ENCODE measurements around the gene TSPAN17. TPM values are rescaled to one million over a fixed set of nuclear protein-coding genes. Genes with fewer than 3 reads are reported as not detected.

TSPAN17 gene
- total and polyA plus RNA-seq, 9 of the 15 experiments (the other 6 are each of a cell fraction or from before 2014, with no cell fraction given), result 0.73 to 58.3 (median 34.5) TPM

- 0 out of 2 replicates have a peak, but pooled peaks have one; percentile 13 for TF ChIP-seq TRIM25 (IDR thresholded peaks at IDR 0.05; ENCODE audit: borderline replicate concordance)
- TF ChIP-seq MAFF (IDR thresholded peaks at IDR 0.05; ENCODE audit: low read length), result no peak
- no peak for TF ChIP-seq PPARD (CRISPR knock-in tag; IDR thresholded peaks at IDR 0.05)
- no peak for TF ChIP-seq HDAC8 (tag; IDR thresholded peaks at IDR 0.05)
- TF ChIP-seq ZNF778 (CRISPR knock-in tag; IDR thresholded peaks at IDR 0.05), result no peak
- no peak for TF ChIP-seq PYGO2 (tag; IDR thresholded peaks at IDR 0.05)
- TF ChIP-seq CCNT2 (IDR thresholded peaks at IDR 0.05; ENCODE audit: borderline replicate concordance, extremely low read depth, insufficient read length, low read depth, low read length), result no peak
- TF ChIP-seq NR2C1 (IDR thresholded peaks at IDR 0.05), result no peak
- no peak for TF ChIP-seq NR2C1 (tag; IDR thresholded peaks at IDR 0.05)
- TF ChIP-seq MEIS2 (IDR thresholded peaks at IDR 0.05; ENCODE audit: partially characterized antibody), result no peak
- no peak for TF ChIP-seq HDGF (IDR thresholded peaks at IDR 0.05)
- TF ChIP-seq NUFIP1 (IDR thresholded peaks at IDR 0.05; ENCODE audit: partially characterized antibody), result no peak
- TF ChIP-seq SMC3 (conservative IDR thresholded peaks at IDR 0.05; ENCODE audit: insufficient read depth, low read depth, low read length), result no peak
- no peak for TF ChIP-seq ETS2 (tag; IDR thresholded peaks at IDR 0.05; ENCODE audit: borderline replicate concordance, poor library complexity, severe bottlenecking)
- no peak for TF ChIP-seq FUS (optimal IDR thresholded peaks at IDR 0.05; ENCODE audit: low read depth, low read length)
- TF ChIP-seq TAL1 (IDR thresholded peaks at IDR 0.05), result peak; percentile 94
- TF ChIP-seq TBP (optimal IDR thresholded peaks at IDR 0.05; ENCODE audit: low read depth, low read length), result peak; percentile 38
- no peak for TF ChIP-seq KAT7 (CRISPR knock-in tag; IDR thresholded peaks at IDR 0.05; ENCODE audit: borderline replicate concordance)
- TF ChIP-seq MCM5 (IDR thresholded peaks at IDR 0.05; ENCODE audit: low read depth), result no peak
- TF ChIP-seq ATF2 (CRISPR knock-in tag; IDR thresholded peaks at IDR 0.05), result no peak
- TF ChIP-seq HMGXB4 (CRISPR knock-in tag; IDR thresholded peaks at IDR 0.05), result no peak
- no peak for TF ChIP-seq MYC (IDR thresholded peaks at IDR 0.05; ENCODE audit: low read depth, low read length)
- TF ChIP-seq MYC (CRISPR knock-in tag; IDR thresholded peaks at IDR 0.05; ENCODE audit: borderline replicate concordance, low read depth), result no peak
- no peak for TF ChIP-seq HEY1 (CRISPR knock-in tag; IDR thresholded peaks at IDR 0.05; ENCODE audit: borderline replicate concordance)
- no peak for TF ChIP-seq RNF2 (IDR thresholded peaks at IDR 0.05)
- no peak for TF ChIP-seq EP400 (IDR thresholded peaks at IDR 0.05)
- TF ChIP-seq ZNF384 (IDR thresholded peaks at IDR 0.05; ENCODE audit: low read depth, low read length), result no peak
Measured at GRCh38 chr5:176648474-176649194, 1.4 kb downstream of the TSPAN17 start (continued).
